Neural progenitor cell (in vitro differentiated cells): ENCODE measurements around the gene TRPT1.
A peak's percentile ranks its signal among the peaks of the same experiment; 100 is the strongest.

Experiments
- EZH2phosphoT487 ChIP-seq: fragments of 200-600 bp; sonication (generic); IDR thresholded peaks from 2 replicates; pipeline ENCODE4 v1.6.1; 2017; ENCODE audit warnings: antibody characterized with exemption
- TF ChIP-seq, protein P1 (sequence below): fragments of 200-600 bp; sonication (generic); IDR thresholded peaks from 2 replicates; pipeline ENCODE4 v1.5.1; 2017; ENCODE audit warnings: antibody characterized with exemption, mild to moderate bottlenecking

DNA sequence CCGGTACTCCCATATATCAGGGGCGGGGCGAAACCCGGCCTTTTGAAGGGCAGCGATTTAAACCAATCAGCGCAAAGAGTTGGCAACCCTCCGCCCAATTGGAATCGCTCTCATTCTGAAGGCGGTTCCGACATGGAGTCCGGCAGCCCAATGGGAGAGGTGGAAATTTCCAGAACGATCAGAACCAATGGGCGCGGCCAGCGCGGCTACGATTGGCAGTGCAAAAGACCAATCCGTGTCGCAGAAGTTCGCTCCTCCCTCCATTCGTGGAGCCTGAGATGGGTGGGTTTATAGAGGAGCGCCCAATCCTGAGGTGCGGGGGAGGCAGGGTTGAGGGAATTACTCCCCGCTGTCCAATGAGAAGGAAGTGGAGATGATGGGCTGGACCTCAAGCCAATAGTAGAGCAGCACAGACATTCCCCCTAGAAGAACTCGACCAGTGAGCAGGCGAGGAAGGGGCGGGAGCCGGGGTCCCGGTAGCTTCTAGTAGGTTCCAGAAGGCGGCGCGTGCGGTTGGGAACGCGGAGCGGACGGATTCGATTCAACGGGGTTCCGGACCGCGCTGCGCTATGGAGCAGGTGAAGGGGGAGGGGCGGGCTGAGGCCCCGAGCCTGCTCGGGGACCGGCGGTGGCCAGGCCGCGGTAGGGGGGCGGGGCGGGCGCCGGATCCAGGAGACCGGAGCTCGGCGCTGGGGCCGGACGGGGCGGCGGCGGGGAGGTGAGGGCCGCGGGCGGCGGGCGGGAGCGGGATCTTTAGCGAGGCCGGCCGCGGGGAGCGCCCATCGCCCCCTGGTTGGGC lies 40.1 kb downstream of the TRPT1 start, which contains the start of gene STIP1:
- TF ChIP-seq EZH2phosphoT487, result no peak
- TF ChIP-seq, protein P1, sequence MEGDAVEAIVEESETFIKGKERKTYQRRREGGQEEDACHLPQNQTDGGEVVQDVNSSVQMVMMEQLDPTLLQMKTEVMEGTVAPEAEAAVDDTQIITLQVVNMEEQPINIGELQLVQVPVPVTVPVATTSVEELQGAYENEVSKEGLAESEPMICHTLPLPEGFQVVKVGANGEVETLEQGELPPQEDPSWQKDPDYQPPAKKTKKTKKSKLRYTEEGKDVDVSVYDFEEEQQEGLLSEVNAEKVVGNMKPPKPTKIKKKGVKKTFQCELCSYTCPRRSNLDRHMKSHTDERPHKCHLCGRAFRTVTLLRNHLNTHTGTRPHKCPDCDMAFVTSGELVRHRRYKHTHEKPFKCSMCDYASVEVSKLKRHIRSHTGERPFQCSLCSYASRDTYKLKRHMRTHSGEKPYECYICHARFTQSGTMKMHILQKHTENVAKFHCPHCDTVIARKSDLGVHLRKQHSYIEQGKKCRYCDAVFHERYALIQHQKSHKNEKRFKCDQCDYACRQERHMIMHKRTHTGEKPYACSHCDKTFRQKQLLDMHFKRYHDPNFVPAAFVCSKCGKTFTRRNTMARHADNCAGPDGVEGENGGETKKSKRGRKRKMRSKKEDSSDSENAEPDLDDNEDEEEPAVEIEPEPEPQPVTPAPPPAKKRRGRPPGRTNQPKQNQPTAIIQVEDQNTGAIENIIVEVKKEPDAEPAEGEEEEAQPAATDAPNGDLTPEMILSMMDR, result peak; percentile 51
